MCF 10A (cell line): ENCODE measurements around the gene DCTN5. TPM values are rescaled to one million over a fixed set of nuclear protein-coding genes. Genes with fewer than 3 reads are reported as not detected.

Experiments used
- BruUV-seq: library from RNA; stranded (reverse); fragments of 400-500 nt; replicated peaks from 2 replicates; lab custom pipeline; 2021; lab: Mats Ljungman, UMichigan
- CTCF ChIA-PET: fragments of 300-600 bp; sonication (Branson Sonifier 250); formaldehyde crosslinking; extraction: SDS; loops from one replicate; lab custom pipeline; 2021; ENCODE audit warnings: antibody characterized with exemption, inconsistent platforms; lab: Yijun Ruan, JAX
- POLR2A ChIA-PET: fragments of 300-600, 350-650 bp; sonication (Branson Sonifier 250); formaldehyde crosslinking; extraction: SDS; loops from one replicate; lab custom pipeline; 2020; ENCODE audit warnings: antibody characterized with exemption, inconsistent platforms; lab: Yijun Ruan, JAX
- DNase-seq: peaks from one replicate; pipeline ENCODE4 v3.0.0-alpha.2; 2018; ENCODE audit not compliant: unreplicated experiment
- H3K27ac Mint-ChIP-seq: one replicate; pipeline ENCODE4 v1.8.0; 2022; ENCODE audit warnings: mild to moderate bottlenecking, low read depth, mixed read lengths; ENCODE audit not compliant: unreplicated experiment
- H3K27me3 Mint-ChIP-seq: one replicate; pipeline ENCODE4 v1.8.0; 2022; ENCODE audit warnings: mixed read lengths; ENCODE audit not compliant: insufficient read depth, unreplicated experiment
- H3K36me3 Mint-ChIP-seq: one replicate; pipeline ENCODE4 v1.8.0; 2022; ENCODE audit warnings: mild to moderate bottlenecking, moderate library complexity, mixed read lengths; ENCODE audit not compliant: insufficient read depth, unreplicated experiment
- H3K4me1 Mint-ChIP-seq: one replicate; pipeline ENCODE4 v1.8.0; 2022; ENCODE audit warnings: mixed read lengths; ENCODE audit not compliant: insufficient read depth, unreplicated experiment
- H3K4me3 Mint-ChIP-seq: one replicate; pipeline ENCODE4 v1.8.0; 2022; ENCODE audit warnings: mild to moderate bottlenecking, moderate library complexity, mixed read lengths; ENCODE audit not compliant: unreplicated experiment
- H3K9me3 Mint-ChIP-seq: one replicate; pipeline ENCODE4 v1.8.0; 2022; ENCODE audit warnings: mixed read lengths; ENCODE audit not compliant: unreplicated experiment
- intact Hi-C: fragments of 100-400 bp; cut with micrococcal nuclease; formaldehyde crosslinking; loops from 2 replicates; pipeline ENCODE4 v1.14.1; 2022
- total RNA-seq: library from RNA; stranded (reverse); gene quantifications from 2 replicates; pipeline ENCODE4 v1.2.3, GENCODE V29; 2022
- TF ChIP-seq, protein P1 (sequence below): fragments of 200-600 bp; IDR thresholded peaks from one replicate; pipeline ENCODE4 v1.8.0; 2022; ENCODE audit warnings: antibody characterized with exemption, mild to moderate bottlenecking; ENCODE audit not compliant: unreplicated experiment

Gene DCTN5
- total RNA-seq, 1 experiment from 2014 or later = 66.6 TPM

- no peaks in the 10 kb centered on the region for H3K27me3 Mint-ChIP-seq
- ChIA-PET POLR2A (no interaction called here), CTCF (interaction anchor here (0.9 kb wide), 1 partner anchor 41 kb away, joined by 4 read pairs; no protein-coding TSS in a partner anchor)
- peaks cover 12% of the 10 kb centered on the region for H3K4me1 Mint-ChIP-seq
- TF ChIP-seq, protein P1, sequence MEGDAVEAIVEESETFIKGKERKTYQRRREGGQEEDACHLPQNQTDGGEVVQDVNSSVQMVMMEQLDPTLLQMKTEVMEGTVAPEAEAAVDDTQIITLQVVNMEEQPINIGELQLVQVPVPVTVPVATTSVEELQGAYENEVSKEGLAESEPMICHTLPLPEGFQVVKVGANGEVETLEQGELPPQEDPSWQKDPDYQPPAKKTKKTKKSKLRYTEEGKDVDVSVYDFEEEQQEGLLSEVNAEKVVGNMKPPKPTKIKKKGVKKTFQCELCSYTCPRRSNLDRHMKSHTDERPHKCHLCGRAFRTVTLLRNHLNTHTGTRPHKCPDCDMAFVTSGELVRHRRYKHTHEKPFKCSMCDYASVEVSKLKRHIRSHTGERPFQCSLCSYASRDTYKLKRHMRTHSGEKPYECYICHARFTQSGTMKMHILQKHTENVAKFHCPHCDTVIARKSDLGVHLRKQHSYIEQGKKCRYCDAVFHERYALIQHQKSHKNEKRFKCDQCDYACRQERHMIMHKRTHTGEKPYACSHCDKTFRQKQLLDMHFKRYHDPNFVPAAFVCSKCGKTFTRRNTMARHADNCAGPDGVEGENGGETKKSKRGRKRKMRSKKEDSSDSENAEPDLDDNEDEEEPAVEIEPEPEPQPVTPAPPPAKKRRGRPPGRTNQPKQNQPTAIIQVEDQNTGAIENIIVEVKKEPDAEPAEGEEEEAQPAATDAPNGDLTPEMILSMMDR = no peak
- H3K27ac Mint-ChIP-seq = no peak overlapping the region
- DNase-seq = no peak
- H3K9me3 Mint-ChIP-seq = no peaks in the 10 kb centered on the region
- peaks cover 75% of the 10 kb centered on the region for H3K36me3 Mint-ChIP-seq
- intact Hi-C loops = no loop called here
- H3K4me3 Mint-ChIP-seq = no peak overlapping the region
- no TSS peak for BruUV-seq
Observed at GRCh38 chr16:23634461-23635036, 6.7 kb upstream of the DCTN5 start.

DNA sequence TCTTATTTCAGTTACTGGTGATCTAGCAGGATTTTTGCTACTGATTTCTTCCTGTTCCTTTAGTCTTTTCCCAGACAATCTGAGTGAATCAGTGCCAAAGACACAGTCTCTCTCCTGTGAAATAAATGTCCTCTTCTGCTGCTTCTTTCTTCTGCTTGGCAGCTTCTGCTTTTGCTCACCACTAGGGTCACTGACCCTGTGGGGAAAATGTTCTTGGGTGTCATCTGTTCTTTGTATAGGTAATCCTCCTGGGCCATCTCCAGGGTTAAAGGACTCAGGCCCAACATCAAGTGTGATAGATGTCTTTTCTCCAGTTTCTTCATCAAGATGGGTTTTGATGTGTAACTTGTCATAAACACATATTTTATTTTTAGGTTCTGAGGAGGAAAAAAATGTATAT lies 5.3 kb upstream of the DCTN5 start:
- H3K4me3 Mint-ChIP-seq = no peak overlapping the region
- no peak for DNase-seq
- H3K4me1 Mint-ChIP-seq = peaks cover 7% of the 10 kb centered on the region
- intact Hi-C loops = no loop called here
- BruUV-seq = no TSS peak
- no peak overlapping the region for H3K27ac Mint-ChIP-seq
- H3K9me3 Mint-ChIP-seq = no peaks in the 10 kb centered on the region
- POLR2A ChIA-PET = no interaction called here
- TF ChIP-seq, protein P1 = no peak
- H3K27me3 Mint-ChIP-seq = no peaks in the 10 kb centered on the region
- H3K36me3 Mint-ChIP-seq = peaks cover 61% of the 10 kb centered on the region
- CTCF ChIA-PET = no interaction called here

- H3K4me1 Mint-ChIP-seq = peaks cover 12% of the 10 kb centered on the region
- POLR2A ChIA-PET = interaction anchor here (0.6 to 3.4 kb wide), 22 partner anchors 10 to 1978 kb away, joined by 3 to 24 read pairs (median 4); partner anchors contain the start of genes EARS2, NDUFAB1, PLK1 and UBFD1
- no TSS peak for BruUV-seq
- no peaks in the 10 kb centered on the region for H3K9me3 Mint-ChIP-seq
- H3K27me3 Mint-ChIP-seq = no peaks in the 10 kb centered on the region
- peak; percentile 0 for DNase-seq
- CTCF ChIA-PET = interaction anchor here (0.5 to 1.4 kb wide), 7 partner anchors 14 to 1990 kb away, joined by 3 to 7 read pairs (median 3); no protein-coding TSS in a partner anchor
- peak overlapping the region; percentile 91 for H3K4me3 Mint-ChIP-seq
- intact Hi-C loops = no loop called here
- H3K36me3 Mint-ChIP-seq = peaks cover 71% of the 10 kb centered on the region
- TF ChIP-seq, protein P1 = no peak
- H3K27ac Mint-ChIP-seq = peak overlapping the region; percentile 91
Observed at GRCh38 chr16:23640615-23640930, 693 bp upstream of the DCTN5 start.

- H3K27ac Mint-ChIP-seq = peak overlapping the region; percentile 91
- intact Hi-C loops = no loop called here
- no peak for DNase-seq
- ChIA-PET POLR2A (interaction anchor here (0.8 to 3.4 kb wide), 13 partner anchors 9 to 138 kb away, joined by 3 to 24 read pairs (median 4); partner anchors contain the start of genes EARS2, PLK1 and UBFD1), CTCF (interaction anchor here (0.6 to 1.3 kb wide), 3 partner anchors 45 to 1264 kb away, joined by 3 to 4 read pairs (median 4); no protein-coding TSS in a partner anchor)
- H3K36me3 Mint-ChIP-seq = peaks cover 71% of the 10 kb centered on the region
- H3K27me3 Mint-ChIP-seq = no peaks in the 10 kb centered on the region
- H3K4me3 Mint-ChIP-seq = peak overlapping the region; percentile 91
- no TSS peak for BruUV-seq
- H3K4me1 Mint-ChIP-seq = peaks cover 12% of the 10 kb centered on the region
- TF ChIP-seq, protein P1 = no peak
- no peaks in the 10 kb centered on the region for H3K9me3 Mint-ChIP-seq
Observed at GRCh38 chr16:23642246-23642774, 1.0 kb downstream of the DCTN5 start.
